T-helper 2 cell (primary cell): ENCODE results near the gene KRT32.
"Not testable (repeated sequence)": the region's sequence is repeated elsewhere in the genome, so short reads cannot be mapped to it uniquely, and the experiment has no call there.

Experiments
- DNase-seq, 5 experiments: peaks; one replicate each; pipeline versions ENCODE4 v3.0.0 to v3.0.0-alpha.2; 2012 to 2022

KRT32 gene

DNA sequence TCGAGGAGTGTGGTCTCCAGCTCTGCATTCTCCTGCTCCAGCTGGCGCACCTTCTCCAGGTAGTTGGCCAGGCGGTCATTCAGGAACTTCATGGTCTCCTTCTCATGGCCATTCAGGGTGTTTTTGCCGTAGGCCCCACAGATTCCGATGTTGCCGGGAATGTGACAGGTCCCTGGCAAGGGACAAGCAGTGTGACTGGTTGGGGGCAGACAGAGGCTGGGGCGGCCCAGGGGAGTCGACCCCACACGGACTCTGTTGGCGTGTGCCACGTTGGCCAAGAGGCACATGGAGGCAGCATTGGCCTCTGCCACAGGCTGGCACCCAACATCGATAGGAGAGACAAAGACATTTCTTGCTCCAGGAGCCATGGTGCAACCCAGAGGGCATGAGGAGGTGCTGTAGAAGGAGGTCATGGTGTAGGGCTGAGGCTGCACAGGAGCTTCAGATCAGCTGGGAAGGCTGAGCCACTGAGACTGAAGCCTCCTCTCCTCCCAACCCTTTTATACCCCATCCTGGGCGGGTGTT is 43.0 kb downstream of the KRT32 start, which contains the start of gene KRT37:
Gene KRT37 (minus strand): TSS at position 475 of the 525 bp plus-strand sequence. CDS start 62 bp downstream, at position 413.
- DNase-seq: no peak

- DNase-seq: not testable (repeated sequence)
Measured at GRCh38 chr17:41422586-41422985, 44.6 kb downstream of the KRT32 start.

DNA sequence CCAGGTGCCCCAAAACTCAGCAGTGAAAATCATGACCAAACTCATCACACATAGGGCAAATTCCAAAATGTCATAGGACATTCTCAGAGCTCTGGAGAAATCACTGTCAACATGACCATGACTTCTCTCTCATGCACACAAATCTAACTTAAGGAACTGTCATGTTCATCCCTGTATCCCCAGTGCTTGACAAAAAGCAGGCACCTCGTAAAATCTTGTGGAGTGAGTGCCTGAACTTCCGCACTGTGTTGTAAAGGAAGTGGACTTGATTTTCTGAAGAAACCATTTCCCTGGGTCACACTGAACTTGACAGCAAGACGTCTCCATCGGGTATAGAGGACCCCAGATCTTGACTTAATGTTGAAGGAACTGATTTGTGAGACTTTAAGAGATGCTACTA is 45.6 kb downstream of the KRT32 start:
- no peak for DNase-seq

- DNase-seq: no peak
Measured at GRCh38 chr17:41421116-41421515, 46.1 kb downstream of the KRT32 start.

GRCh38 chr17:41420134-41420533 is 47.1 kb downstream of the KRT32 start:
- no peak for DNase-seq

DNA sequence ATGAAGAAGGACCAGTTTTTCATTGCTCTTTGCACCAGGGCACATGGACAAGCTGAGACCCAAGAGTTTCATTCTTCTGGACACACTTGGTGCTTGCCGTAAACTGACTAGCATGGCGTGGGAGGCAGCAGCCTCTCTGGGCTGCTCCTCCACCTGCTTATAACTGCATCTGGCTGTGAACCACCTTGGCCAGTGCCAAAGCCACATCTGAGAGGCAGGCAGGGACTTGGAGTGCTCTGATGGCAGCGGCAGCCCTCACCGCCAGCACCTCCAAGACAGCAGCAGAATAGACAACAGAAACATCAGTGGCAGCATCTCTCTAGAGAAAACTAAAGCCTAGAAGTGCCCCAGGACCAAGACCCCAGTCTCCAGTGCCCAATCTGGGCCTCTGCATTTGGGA is 47.5 kb downstream of the KRT32 start:
- no peak for DNase-seq

- DNase-seq: no peak
Measured at GRCh38 chr17:41418116-41418860, 48.9 kb downstream of the KRT32 start.

DNA sequence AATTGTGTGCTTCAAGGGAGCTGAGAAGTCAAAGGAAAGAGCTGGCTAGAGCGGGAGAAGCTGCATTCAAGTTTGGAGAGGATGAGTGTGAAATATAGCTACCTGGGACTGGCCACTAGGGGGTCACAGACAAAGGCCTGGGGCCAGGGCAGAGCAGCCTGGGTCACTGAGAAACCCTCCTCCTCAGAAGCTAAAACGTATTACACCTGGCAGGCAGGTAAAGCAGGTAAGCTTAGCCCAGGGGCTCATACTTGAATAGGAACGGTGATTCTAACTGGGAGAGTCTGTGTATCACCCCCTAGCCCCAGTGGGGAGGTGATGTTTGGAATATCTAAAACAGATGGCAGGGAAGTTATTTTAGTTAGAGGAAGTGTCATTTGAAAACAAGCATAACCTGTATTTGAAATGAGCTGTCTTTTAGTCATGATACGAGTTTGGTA is 49.6 kb downstream of the KRT32 start:
- no peak for DNase-seq

- no peak for DNase-seq
Measured at GRCh38 chr17:41417127-41417526, 50.1 kb downstream of the KRT32 start.

GRCh38 chr17:41416479-41416878 is 50.7 kb downstream of the KRT32 start:
- DNase-seq: no peak

DNA sequence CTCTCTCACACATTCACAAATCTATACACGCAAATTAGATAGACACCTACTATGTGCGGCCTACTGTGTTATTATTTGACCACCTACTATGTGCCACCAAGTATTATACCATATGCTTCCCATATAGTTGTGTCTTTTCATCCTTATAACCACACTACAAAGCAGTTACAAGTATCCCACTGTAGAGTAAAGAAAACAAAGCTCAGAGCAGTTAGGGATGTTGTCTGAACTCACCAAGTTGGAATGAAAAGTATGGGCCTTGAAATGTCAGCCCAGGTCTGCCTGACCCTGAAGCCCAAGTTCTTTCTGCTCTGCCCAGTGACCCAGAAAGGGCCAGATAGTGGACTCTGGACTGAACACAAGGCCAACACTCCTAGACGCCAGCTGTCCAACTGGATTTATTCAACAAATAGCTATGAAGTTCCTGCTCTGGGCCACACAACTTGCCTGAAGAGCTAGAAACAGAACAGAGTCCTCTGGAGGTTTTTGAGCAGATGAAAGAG is 51.3 kb downstream of the KRT32 start:
- DNase-seq: no peak

DNA sequence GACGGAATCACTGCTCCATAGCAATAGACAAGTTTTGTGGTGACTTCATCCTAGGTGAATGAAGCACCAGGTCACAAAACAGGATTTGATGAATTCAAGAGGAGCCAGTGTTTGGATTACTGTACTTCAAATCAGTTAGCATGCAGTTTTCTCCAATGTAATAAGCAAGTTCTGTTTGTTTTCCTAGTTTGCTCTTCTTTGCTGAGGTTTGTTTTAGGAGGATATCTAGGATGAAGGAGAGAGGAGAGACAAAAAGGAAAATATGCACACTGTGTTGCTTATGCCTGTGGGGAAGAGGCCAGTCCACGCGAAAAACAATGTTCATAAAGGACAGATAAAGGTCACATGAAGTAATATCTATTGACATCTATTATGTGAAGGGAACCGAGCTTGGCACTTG is 51.8 kb downstream of the KRT32 start:
- no peak for DNase-seq

GRCh38 chr17:41413982-41414381 is 53.2 kb downstream of the KRT32 start:
- DNase-seq: no peak

DNA sequence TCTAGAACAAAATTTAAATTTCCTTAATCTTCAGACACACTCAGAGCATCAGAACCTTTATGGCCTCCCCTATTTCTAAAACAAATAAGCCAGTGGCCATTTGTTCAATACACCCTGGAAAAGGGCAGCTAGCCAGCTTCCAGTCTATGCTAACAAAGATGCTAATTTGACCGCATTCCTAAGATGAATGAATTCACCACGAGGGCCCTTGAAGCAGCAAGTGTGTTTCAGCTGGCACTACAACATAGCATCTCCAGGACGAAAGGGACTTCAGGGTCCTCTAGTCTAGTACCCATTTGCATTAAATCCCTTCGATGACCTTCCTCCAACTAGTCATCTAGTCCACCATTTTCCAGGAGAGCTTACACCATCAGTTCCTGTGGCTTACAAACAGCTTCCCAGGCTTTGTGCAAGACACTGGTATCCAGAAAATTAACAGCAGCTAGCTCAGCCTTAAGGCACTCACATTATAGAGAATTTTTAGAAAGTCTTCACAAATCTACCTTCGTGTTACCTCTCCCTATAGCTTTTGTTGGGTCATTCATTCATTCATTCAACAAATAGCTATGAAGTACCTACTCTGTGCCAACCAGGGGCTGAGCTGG is 53.7 kb downstream of the KRT32 start:
- no peak for DNase-seq

- DNase-seq: no peak
Measured at GRCh38 chr17:41411072-41411840, 55.9 kb downstream of the KRT32 start.
